Psoas muscle (tissue), 8 donors: Measurements from ENCODE around the gene TSPAN31. TPM values are rescaled to one million over a fixed set of nuclear protein-coding genes. Genes with fewer than 3 reads are reported as not detected.

Experiments used
- ATAC-seq, 4 donors: fragments of 200-7000 bp; cut with Tn5 transposase; one replicate each; pipeline ENCODE4 v1.9.1; 2020; ENCODE audit warnings: moderate library complexity in 3 of 4, mild to moderate bottlenecking in 2 of 4
- DNase-seq, 2 donors: peaks; one replicate each; pipeline ENCODE4 v3.0.0-alpha.2; 2020
- H3K27ac ChIP-seq: fragments of 200-600 bp; one replicate; pipeline ENCODE4 v1.8.0; 2022
- H3K27me3 ChIP-seq, 3 donors: fragments of 200-600 bp in 1 of 3; one replicate each; pipeline versions ENCODE4 v1.6.1 to v1.8.0; 2013 to 2022; ENCODE audit warnings: low read length in 2 of 3, mild to moderate bottlenecking in 2 of 3, moderate library complexity in 1 of 3; ENCODE audit not compliant: insufficient read depth in 3 of 3
- H3K36me3 ChIP-seq, 2 donors: fragments of 200-600 bp in 1 of 2; one replicate each; pipeline versions ENCODE4 v1.6.1 to v1.8.0; 2013 to 2022; ENCODE audit warnings: low read depth in 1 of 2, mild to moderate bottlenecking in 1 of 2, moderate library complexity in 1 of 2; ENCODE audit not compliant: insufficient read depth in 1 of 2
- H3K4me1 ChIP-seq: fragments of 200-600 bp; one replicate; pipeline ENCODE4 v1.8.0; 2022
- H3K4me3 ChIP-seq: fragments of 200-600 bp; one replicate; pipeline ENCODE4 v1.8.0; 2022; ENCODE audit warnings: mild to moderate bottlenecking
- H3K9me3 ChIP-seq: fragments of 200-600 bp; one replicate; pipeline ENCODE4 v1.8.0; 2022
- CTCF ChIP-seq: fragments of 200-600 bp; IDR thresholded peaks from one replicate; pipeline ENCODE4 v1.8.0; 2022; ENCODE audit warnings: antibody characterized with exemption
- WGBS, 3 donors: extraction: QIAGEN DNeasy Blood & Tissue Kit; methylation state at CpG; one replicate each; pipeline versions ENCODE4 v1.1.6 to v1.1.7; 2013; 5-methylcytosine and 5-hydroxymethylcytosine counted together
- intact Hi-C, 2 donors: fragments of 100-400 bp; cut with DNase I; formaldehyde crosslinking; loops; one replicate each; pipeline versions ENCODE4 v1.11.0 to v1.14.2; 2022
- long read RNA-seq, 2 donors: library from polyadenylated mRNA; unstranded; transcript quantifications; one replicate each; pipeline ENCODE4 v2.0.0, GENCODE V29; 2021
- polyA plus RNA-seq, 3 donors: library from polyadenylated mRNA; stranded (reverse); fragments of 200-250 nt; gene quantifications; one replicate each; pipeline ENCODE4 v1.2.3, GENCODE V29; 2013
- total RNA-seq, 4 donors: library from RNA; stranded (reverse); fragmentation: NEBNext Ultra II Directional in 2 of 4; extraction: Animal tissue kit (Norgen Biotek cat#: 25700) in 2 of 4; gene quantifications; one replicate each; pipeline versions ENCODE4 v1.2.1 to v1.2.4, GENCODE V29; 2021 to 2023
- donor health status: healthy with polysubstance abuse.
- donor health status: DM: no; HTN: no; CAD: no; lungs with moderate emphysema.
- donor health status: Bipolar disorder and iron deficiency.
- donor health status: healthy.
- donor health status: DM: yes; HTN: yes; CAD: no.
- donor health status: DM: no; HTN: no; CAD: no.
- donor health status: DM: no; HTN: no; CAD: no.
- donor health status: DM: yes; HTN: yes; CAD: no.

Gene TSPAN31
- 10 to 100 TPM; 14.6 to 21.0 (median 18.8) TPM for total RNA-seq
- polyA plus RNA-seq = 10 to 100 TPM; 16.8 to 31.2 (median 23.2) TPM
- long read RNA-seq, donor 1, transcript TSPAN31-201 (6 exons, 1,849 nt) = major isoform, 5 of 13 reads
- long read RNA-seq, donor 1, partial matches to known transcripts = 5 of 13 reads
- long read RNA-seq, donor 1, other reads (novel, unspliced or antisense) = 2 of 13 reads
- long read RNA-seq, donor 2, transcript TSPAN31-201 (6 exons, 1,849 nt) = major isoform, 20 of 44 reads
- long read RNA-seq, donor 2, partial matches to known transcripts = 17 of 44 reads
- long read RNA-seq, donor 2, other reads (novel, unspliced or antisense) = 7 of 44 reads

- intact Hi-C loops = no loop called here
- WGBS, 3 donors = 0 to 1% (median 1%) methylated on average over 29 of the region's 29 CpGs
- TF ChIP-seq CTCF = no peak
Measured at GRCh38 chr12:57744777-57745484, at the start of gene TSPAN31. TSPAN31 (plus strand) TSS chr12:57745039; CDS start chr12:57745155, 116 bp downstream.

GRCh38 chr12:57695770-57696432 lies 48.9 kb upstream of the TSPAN31 start:
- H3K27me3 ChIP-seq = no peaks in the 10 kb centered on the region
- no peak for TF ChIP-seq CTCF
- DNase-seq = no peak
- ATAC-seq = no peak
- 92 to 96% (median 94%) methylated on average over 11 of the region's 11 CpGs for WGBS, 3 donors
- H3K4me1 ChIP-seq = peaks cover 10% of the 10 kb centered on the region
- H3K9me3 ChIP-seq = no peaks in the 10 kb centered on the region
- H3K4me3 ChIP-seq = no peak overlapping the region
- peaks cover 14 to 47% of the 10 kb centered on the region in 2 donors for H3K36me3 ChIP-seq
- H3K27ac ChIP-seq = no peak overlapping the region
- intact Hi-C loops = no loop called here

More at GRCh38 chr12:57744777-57745484, at the start of gene TSPAN31:
- peak; percentile 94 to 97 (median 96) for ATAC-seq
- peak within 1 kb of the TSS; percentile 96 for H3K4me3 ChIP-seq
- DNase-seq = peak; percentile 97 to 99
- H3K4me1 ChIP-seq = peaks cover 11% of the 10 kb centered on the region
- H3K9me3 ChIP-seq = no peaks in the 10 kb centered on the region
- peaks cover 15 to 41% of the 10 kb centered on the region in 2 donors for H3K36me3 ChIP-seq
- H3K27me3 ChIP-seq = peaks cover 0 to 8% (median 3%) of the 10 kb centered on the region in 3 donors
- peak within 1 kb of the TSS; percentile 97 for H3K27ac ChIP-seq

GRCh38 chr12:57697076-57697475 lies 47.8 kb upstream of the TSPAN31 start:
- Histone ChIP-seq H3K36me3 (peaks cover 14 to 58% of the 10 kb centered on the region in 2 donors), H3K27me3 (no peaks in the 10 kb centered on the region), H3K27ac (no peak overlapping the region), H3K4me3 (no peak overlapping the region), H3K9me3 (no peaks in the 10 kb centered on the region), H3K4me1 (peaks cover 10% of the 10 kb centered on the region)
- 97 to 100% (median 100%) methylated on average over 1 of the region's 1 CpG for WGBS, 3 donors
- intact Hi-C loops = no loop called here
- TF ChIP-seq CTCF = no peak
- DNase-seq (no peak), ATAC-seq (no peak)

GRCh38 chr12:57698414-57698813 lies 46.4 kb upstream of the TSPAN31 start:
- H3K4me3 ChIP-seq = no peak overlapping the region
- H3K9me3 ChIP-seq = no peaks in the 10 kb centered on the region
- intact Hi-C loops = no loop called here
- TF ChIP-seq CTCF = no peak
- 89 to 97% (median 91%) methylated on average over 3 of the region's 3 CpGs for WGBS, 3 donors
- H3K27me3 ChIP-seq = no peaks in the 10 kb centered on the region
- H3K27ac ChIP-seq = no peak overlapping the region
- H3K36me3 ChIP-seq = peaks cover 14 to 70% of the 10 kb centered on the region in 2 donors
- DNase-seq (no peak), ATAC-seq (no peak)
- peaks cover 6% of the 10 kb centered on the region for H3K4me1 ChIP-seq
